K562 (cell line): ENCODE measurements around the gene ACTR3C. TPM values are rescaled to one million over a fixed set of nuclear protein-coding genes. Genes with fewer than 3 reads are reported as not detected.

Source experiments
- BCLAF1 ChIP-seq, 2 experiments: fragments of 450-650 bp in 1 of 2; IDR thresholded peaks; 2 replicates each; pipeline ENCODE4 v1.6.1; 2011 to 2017; ENCODE audit warnings: low read depth in 2 of 2, antibody characterized with exemption in 1 of 2, borderline replicate concordance in 1 of 2, low read length in 1 of 2, mild to moderate bottlenecking in 1 of 2, mixed read lengths in 1 of 2; ENCODE audit not compliant: control insufficient read depth in 1 of 2
- ELF4 ChIP-seq: fragments of 450-650 bp; formaldehyde crosslinking; IDR thresholded peaks from 2 replicates; pipeline ENCODE4 v1.4.0; 2022; ENCODE audit warnings: missing genetic modification characterization
- GMEB1 ChIP-seq: fragments of 250-450 bp; sonication (Bioruptor Pico); IDR thresholded peaks from 2 replicates; pipeline ENCODE4 v1.4.0; 2020; ENCODE audit warnings: mild to moderate bottlenecking
- HINFP ChIP-seq: fragments of 450-650 bp; conservative IDR thresholded peaks from 2 replicates; pipeline ENCODE4 v1.6.1; 2016; ENCODE audit warnings: missing genetic modification characterization, low read depth, mild to moderate bottlenecking, control low read depth, missing compliant biosample characterization
- KAT2B ChIP-seq: IDR thresholded peaks from one replicate; pipeline ENCODE4 v1.6.1; 2012; ENCODE audit warnings: low read depth, mild to moderate bottlenecking, control low read depth, inconsistent platforms, low read length, moderate library complexity
- MCM7 ChIP-seq, 2 experiments: fragments of 450-650 bp; IDR thresholded peaks; 2 replicates each; pipeline ENCODE4 v1.6.1; 2016 to 2018
- NFXL1 ChIP-seq: fragments of 450-650 bp; formaldehyde crosslinking; IDR thresholded peaks from 2 replicates; pipeline ENCODE4 v1.4.0; 2021; ENCODE audit warnings: mild to moderate bottlenecking
- NR2C1 ChIP-seq, 2 experiments: fragments of 450-650 bp; IDR thresholded peaks; 2 replicates each; pipeline ENCODE4 v1.6.1; 2017; ENCODE audit warnings: mild to moderate bottlenecking in 2 of 2, antibody characterized with exemption in 1 of 2, inconsistent platforms in 1 of 2, missing compliant biosample characterization in 1 of 2, missing genetic modification characterization in 1 of 2
- PYGO2 ChIP-seq: fragments of 450-650 bp; IDR thresholded peaks from 2 replicates; pipeline ENCODE4 v1.6.1; 2016; ENCODE audit warnings: mild to moderate bottlenecking, missing genetic modification characterization, moderate library complexity, missing compliant biosample characterization
- RBM17 ChIP-seq: fragments of 200-400 bp; formaldehyde crosslinking; IDR thresholded peaks from 2 replicates; pipeline ENCODE4 v1.6.1; 2017; ENCODE audit warnings: low read depth, mild to moderate bottlenecking, low read length, borderline replicate concordance
- RUNX1 ChIP-seq: sonication (generic); IDR thresholded peaks from 2 replicates; pipeline ENCODE4 v1.6.1; 2016; ENCODE audit warnings: antibody characterized with exemption, low read depth
- ZKSCAN8 ChIP-seq: fragments of 200-800 bp; sonication (Bioruptor generic); IDR thresholded peaks from 2 replicates; pipeline ENCODE4 v1.6.1; 2016; ENCODE audit warnings: missing genetic modification characterization, missing compliant biosample characterization
- polyA plus RNA-seq, 8 experiments: library from polyadenylated mRNA; depleted of rRNA in 4 of 8; stranded (reverse) in 5 of 8; unstranded in 3 of 8; fragments of >200 nt; fragmentation: Nextera tagmentation in 2 of 8; fragmentation: Illumina TruSeq in 1 of 8; extraction: Ambion mirVana in 2 of 8; extraction: Trizol in 1 of 8; gene quantifications; 2 replicates each; pipeline versions ENCODE4 v1.2.1 to v1.2.3, GENCODE V29; 2011 to 2014; ENCODE audit warnings: inconsistent platforms in 1 of 8, missing spikeins in 1 of 8
- total RNA-seq, 7 experiments: library from RNA; depleted of rRNA in 6 of 7; stranded (reverse); fragments of >200 nt in 6 of 7; fragmentation: Illumina TruSeq in 2 of 7; extraction: Trizol in 2 of 7; gene quantifications; 2 replicates each; pipeline versions ENCODE4 v1.2.1 to v1.2.3, GENCODE V29; 2011 to 2021; ENCODE audit warnings: low replicate concordance in 1 of 7
- TF ChIP-seq, protein P1 (sequence below), 2 experiments: fragments of 200-800 bp in 1 of 2; sonication (Bioruptor generic) in 1 of 2; sonication (generic) in 1 of 2; formaldehyde crosslinking in 1 of 2; IDR thresholded peaks in 1 of 2; conservative IDR thresholded peaks in 1 of 2; 2 replicates each; pipeline versions ENCODE4 v1.5.0 to v1.6.1; 2016 to 2020; ENCODE audit warnings: missing compliant biosample characterization in 1 of 2, missing genetic modification characterization in 1 of 2, missing genetic modification reagents in 1 of 2
- TF ChIP-seq, protein P2 (sequence below): sonication (generic); formaldehyde crosslinking; IDR thresholded peaks from 2 replicates; pipeline ENCODE4 v1.8.1; 2022; ENCODE audit warnings: missing genetic modification reagents
- TF ChIP-seq, protein P3 (sequence below): sonication (generic); formaldehyde crosslinking; IDR thresholded peaks from 2 replicates; pipeline ENCODE4 v1.4.0; 2020; ENCODE audit warnings: mild to moderate bottlenecking, missing genetic modification reagents

ACTR3C gene
- total and polyA plus RNA-seq, 9 of the 15 experiments (the other 6 are each of a cell fraction or from before 2014, with no cell fraction given) = 9.0 to 35.4 (median 13.3) TPM

DNA sequence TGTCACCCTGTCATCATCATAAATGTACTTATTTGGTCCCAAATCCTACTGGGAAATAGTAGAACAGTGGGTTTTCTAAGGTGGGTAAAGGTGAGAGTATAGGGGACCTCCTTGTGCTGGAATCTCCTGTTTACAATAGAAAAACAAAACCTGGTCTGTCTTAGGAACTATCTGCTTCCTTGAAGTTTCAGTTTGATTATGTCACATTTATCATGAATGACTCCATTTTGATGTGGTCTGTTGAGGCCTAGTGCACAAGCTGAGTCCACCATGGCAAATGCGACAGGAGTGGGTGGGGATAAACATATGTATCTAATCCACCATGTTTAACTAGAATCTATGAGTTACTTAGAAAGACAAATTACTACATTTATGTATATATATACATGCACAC is 32.3 kb upstream of the ACTR3C start (continued):
- TF ChIP-seq HINFP (peak; percentile 92), GMEB1 (CRISPR knock-in tag) (0 out of 2 replicates have a peak, but pooled peaks have one; percentile 20), PYGO2 (tag) (peak; percentile 87), NR2C1 (IDR thresholded peaks at IDR 0.05) (no peak), NR2C1 (tag; IDR thresholded peaks at IDR 0.05) (peak; percentile 86), KAT2B (no peak), ZKSCAN8 (CRISPR knock-in tag) (0 out of 2 replicates have a peak, but pooled peaks have one; percentile 61), BCLAF1 (IDR thresholded peaks at IDR 0.05; ENCODE audit: borderline replicate concordance in 1 of 2, control insufficient read depth in 1 of 2, low read depth in 2 of 2, low read length in 1 of 2) (no peak), NFXL1 (CRISPR knock-in tag) (0 out of 2 replicates have a peak, but pooled peaks have one; percentile 63), RBM17 (no peak), MCM7 (IDR thresholded peaks at IDR 0.05) (no peak), ELF4 (CRISPR knock-in tag) (no peak), RUNX1 (no peak)
- TF ChIP-seq, protein P1, sequence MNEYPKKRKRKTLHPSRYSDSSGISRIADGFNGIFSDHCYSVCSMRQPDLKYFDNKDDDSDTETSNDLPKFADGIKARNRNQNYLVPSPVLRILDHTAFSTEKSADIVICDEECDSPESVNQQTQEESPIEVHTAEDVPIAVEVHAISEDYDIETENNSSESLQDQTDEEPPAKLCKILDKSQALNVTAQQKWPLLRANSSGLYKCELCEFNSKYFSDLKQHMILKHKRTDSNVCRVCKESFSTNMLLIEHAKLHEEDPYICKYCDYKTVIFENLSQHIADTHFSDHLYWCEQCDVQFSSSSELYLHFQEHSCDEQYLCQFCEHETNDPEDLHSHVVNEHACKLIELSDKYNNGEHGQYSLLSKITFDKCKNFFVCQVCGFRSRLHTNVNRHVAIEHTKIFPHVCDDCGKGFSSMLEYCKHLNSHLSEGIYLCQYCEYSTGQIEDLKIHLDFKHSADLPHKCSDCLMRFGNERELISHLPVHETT (CRISPR knock-in tag; conservative IDR thresholded peaks at IDR 0.05 in 1 of 2, IDR thresholded peaks at IDR 0.05 in 1 of 2) = peak in 1 of 2 experiments; percentile 57; a peak in 1 of 4 replicates
- TF ChIP-seq, protein P2, sequence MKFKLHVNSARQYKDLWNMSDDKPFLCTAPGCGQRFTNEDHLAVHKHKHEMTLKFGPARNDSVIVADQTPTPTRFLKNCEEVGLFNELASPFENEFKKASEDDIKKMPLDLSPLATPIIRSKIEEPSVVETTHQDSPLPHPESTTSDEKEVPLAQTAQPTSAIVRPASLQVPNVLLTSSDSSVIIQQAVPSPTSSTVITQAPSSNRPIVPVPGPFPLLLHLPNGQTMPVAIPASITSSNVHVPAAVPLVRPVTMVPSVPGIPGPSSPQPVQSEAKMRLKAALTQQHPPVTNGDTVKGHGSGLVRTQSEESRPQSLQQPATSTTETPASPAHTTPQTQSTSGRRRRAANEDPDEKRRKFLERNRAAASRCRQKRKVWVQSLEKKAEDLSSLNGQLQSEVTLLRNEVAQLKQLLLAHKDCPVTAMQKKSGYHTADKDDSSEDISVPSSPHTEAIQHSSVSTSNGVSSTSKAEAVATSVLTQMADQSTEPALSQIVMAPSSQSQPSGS = no peak
- TF ChIP-seq, protein P3, sequence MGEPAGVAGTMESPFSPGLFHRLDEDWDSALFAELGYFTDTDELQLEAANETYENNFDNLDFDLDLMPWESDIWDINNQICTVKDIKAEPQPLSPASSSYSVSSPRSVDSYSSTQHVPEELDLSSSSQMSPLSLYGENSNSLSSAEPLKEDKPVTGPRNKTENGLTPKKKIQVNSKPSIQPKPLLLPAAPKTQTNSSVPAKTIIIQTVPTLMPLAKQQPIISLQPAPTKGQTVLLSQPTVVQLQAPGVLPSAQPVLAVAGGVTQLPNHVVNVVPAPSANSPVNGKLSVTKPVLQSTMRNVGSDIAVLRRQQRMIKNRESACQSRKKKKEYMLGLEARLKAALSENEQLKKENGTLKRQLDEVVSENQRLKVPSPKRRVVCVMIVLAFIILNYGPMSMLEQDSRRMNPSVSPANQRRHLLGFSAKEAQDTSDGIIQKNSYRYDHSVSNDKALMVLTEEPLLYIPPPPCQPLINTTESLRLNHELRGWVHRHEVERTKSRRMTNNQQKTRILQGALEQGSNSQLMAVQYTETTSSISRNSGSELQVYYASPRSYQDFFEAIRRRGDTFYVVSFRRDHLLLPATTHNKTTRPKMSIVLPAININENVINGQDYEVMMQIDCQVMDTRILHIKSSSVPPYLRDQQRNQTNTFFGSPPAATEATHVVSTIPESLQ (CRISPR knock-in tag) = no peak
